ENCODE results near the gene CD46. TPM values are rescaled to one million over a fixed set of nuclear protein-coding genes. Genes with fewer than 3 reads are reported as not detected.

CD46 gene
- total RNA-seq, 2 donors from 2014 or later: 77.5 to 92.0 TPM

DNA sequence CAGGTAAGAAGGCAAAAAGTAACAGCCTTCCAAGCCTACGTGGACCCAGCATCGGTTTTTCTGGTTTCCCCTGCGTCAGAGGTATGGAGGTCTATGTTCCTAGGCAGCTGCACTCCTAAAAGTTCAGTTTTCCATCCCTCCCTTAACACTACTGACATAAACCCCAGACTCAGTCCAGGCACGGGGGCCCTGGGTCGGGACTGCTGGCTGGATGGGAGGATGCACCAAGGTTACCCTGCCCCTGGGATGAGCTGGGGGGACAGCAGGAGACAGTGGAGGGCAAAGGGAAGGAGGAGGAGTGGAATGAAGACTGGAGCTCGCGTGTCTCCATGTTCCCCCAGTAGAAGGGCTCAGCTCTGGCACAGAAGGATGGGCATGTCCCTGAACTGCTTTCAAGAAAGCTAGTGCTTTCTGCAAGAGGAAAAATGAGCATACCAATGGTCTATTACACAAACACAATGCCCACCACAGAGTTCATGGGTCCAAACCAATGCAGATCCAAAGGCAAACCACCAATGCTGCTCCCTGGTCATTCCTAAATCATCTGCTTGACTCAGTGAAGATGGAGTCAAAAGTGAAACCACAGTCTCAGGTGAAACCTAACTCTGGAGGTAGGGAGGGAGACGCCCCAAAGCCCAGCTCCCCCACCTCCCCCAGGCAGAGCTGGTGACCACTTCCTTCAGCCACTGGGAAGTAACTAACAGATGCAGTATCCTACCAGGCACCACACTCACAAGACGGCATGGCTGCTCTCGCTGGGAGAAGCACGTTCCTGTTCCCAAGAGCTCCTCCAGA, 54.9 kb downstream of the CD46 start:
- H3K27ac Mint-ChIP-seq: peak overlapping the region; percentile 84 to 92
- no peak for DNase-seq (ENCODE audit: low spot score in 2 of 2)
- H3K9me3 Mint-ChIP-seq: no peaks in the 10 kb centered on the region
- peak in 1 of 2 donors; percentile 55 for ATAC-seq
- peaks cover 0 to 5% of the 10 kb centered on the region in 2 donors for H3K36me3 Mint-ChIP-seq

DNA sequence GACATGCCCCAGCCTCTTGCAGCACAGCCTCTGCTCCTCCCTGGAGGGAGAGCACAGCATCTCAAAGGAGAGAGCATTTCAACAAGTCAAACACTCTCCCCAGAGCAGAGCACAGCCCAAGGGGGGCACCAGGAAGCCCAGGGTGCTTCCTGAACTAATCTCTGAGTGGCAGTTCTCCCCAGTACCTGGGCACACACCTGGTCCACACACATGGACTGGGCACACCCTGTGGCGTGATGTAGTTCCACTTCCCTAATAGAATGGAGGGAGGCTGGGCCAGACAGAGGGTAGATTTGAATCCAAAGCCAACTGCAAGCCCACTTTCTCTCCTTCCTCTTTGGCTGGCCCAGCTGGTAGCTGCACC, 55.5 kb downstream of the CD46 start:
- ATAC-seq: peak in 1 of 2 donors; percentile 8
- Mint-ChIP-seq H3K9me3 (no peaks in the 10 kb centered on the region), H3K36me3 (peaks cover 0 to 5% of the 10 kb centered on the region in 2 donors), H3K27ac (peak overlapping the region; percentile 81 to 84)
- DNase-seq (ENCODE audit: low spot score in 2 of 2): no peak

- no peaks in the 10 kb centered on the region for H3K9me3 Mint-ChIP-seq
- ATAC-seq (no peak), DNase-seq (ENCODE audit: low spot score in 2 of 2) (no peak)
- H3K36me3 Mint-ChIP-seq: peaks cover 0 to 5% of the 10 kb centered on the region in 2 donors
- peak overlapping the region; percentile 81 to 84 for H3K27ac Mint-ChIP-seq
These were observed 56.0 kb downstream of the CD46 start for GRCh38 chr1:207807690-207808321.

GRCh38 chr1:207808322-207808705, 56.5 kb downstream of the CD46 start:
- no peak for DNase-seq (ENCODE audit: low spot score in 2 of 2)
- H3K36me3 Mint-ChIP-seq: peaks cover 0 to 5% of the 10 kb centered on the region in 2 donors
- H3K9me3 Mint-ChIP-seq: no peaks in the 10 kb centered on the region
- ATAC-seq: no peak
- peak overlapping the region; percentile 17 to 84 for H3K27ac Mint-ChIP-seq

- H3K9me3 Mint-ChIP-seq: no peaks in the 10 kb centered on the region
- peaks cover 0 to 5% of the 10 kb centered on the region in 2 donors for H3K36me3 Mint-ChIP-seq
- DNase-seq (ENCODE audit: low spot score in 2 of 2) (no peak), ATAC-seq (no peak)
- H3K27ac Mint-ChIP-seq: peak overlapping the region; percentile 15 to 41
These were observed 57.2 kb downstream of the CD46 start for GRCh38 chr1:207808911-207809555.

DNA sequence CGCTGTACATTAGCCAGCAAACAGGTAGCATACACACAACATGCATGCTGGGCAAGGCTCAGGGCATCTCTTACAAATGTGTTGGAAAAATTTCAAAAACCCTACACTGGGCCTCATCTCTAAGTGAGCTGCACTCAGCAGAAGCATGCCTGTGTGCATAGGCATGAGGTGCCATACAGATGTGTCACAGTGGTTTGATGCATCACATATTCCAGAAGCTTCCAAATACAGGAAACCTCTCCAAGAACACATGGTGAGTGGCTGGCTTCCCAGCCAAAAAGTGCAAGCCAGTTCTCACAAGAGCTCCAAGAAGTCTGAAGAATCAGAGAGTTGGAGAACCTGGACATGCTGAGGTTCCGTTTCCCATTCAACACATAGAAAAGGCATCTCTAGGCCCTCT, 58.3 kb downstream of the CD46 start:
- DNase-seq (ENCODE audit: low spot score in 2 of 2): no peak
- peak in 1 of 2 donors; percentile 21 for ATAC-seq
- Mint-ChIP-seq H3K36me3 (peaks cover 0 to 11% of the 10 kb centered on the region in 2 donors), H3K9me3 (no peaks in the 10 kb centered on the region), H3K27ac (peak overlapping the region in 1 of 2 donors; percentile 61)

- peak overlapping the region in 1 of 2 donors; percentile 61 for H3K27ac Mint-ChIP-seq
- DNase-seq (ENCODE audit: low spot score in 2 of 2) (no peak), ATAC-seq (no peak)
- no peaks in the 10 kb centered on the region for H3K9me3 Mint-ChIP-seq
- peaks cover 3 to 17% of the 10 kb centered on the region in 2 donors for H3K36me3 Mint-ChIP-seq
These were observed 58.9 kb downstream of the CD46 start for GRCh38 chr1:207810606-207811295.

GRCh38 chr1:207811319-207811718, 59.5 kb downstream of the CD46 start:
- ATAC-seq (no peak), DNase-seq (ENCODE audit: low spot score in 2 of 2) (no peak)
- Mint-ChIP-seq H3K9me3 (no peaks in the 10 kb centered on the region), H3K27ac (peak overlapping the region in 1 of 2 donors; percentile 68), H3K36me3 (peaks cover 7 to 22% of the 10 kb centered on the region in 2 donors)

DNA sequence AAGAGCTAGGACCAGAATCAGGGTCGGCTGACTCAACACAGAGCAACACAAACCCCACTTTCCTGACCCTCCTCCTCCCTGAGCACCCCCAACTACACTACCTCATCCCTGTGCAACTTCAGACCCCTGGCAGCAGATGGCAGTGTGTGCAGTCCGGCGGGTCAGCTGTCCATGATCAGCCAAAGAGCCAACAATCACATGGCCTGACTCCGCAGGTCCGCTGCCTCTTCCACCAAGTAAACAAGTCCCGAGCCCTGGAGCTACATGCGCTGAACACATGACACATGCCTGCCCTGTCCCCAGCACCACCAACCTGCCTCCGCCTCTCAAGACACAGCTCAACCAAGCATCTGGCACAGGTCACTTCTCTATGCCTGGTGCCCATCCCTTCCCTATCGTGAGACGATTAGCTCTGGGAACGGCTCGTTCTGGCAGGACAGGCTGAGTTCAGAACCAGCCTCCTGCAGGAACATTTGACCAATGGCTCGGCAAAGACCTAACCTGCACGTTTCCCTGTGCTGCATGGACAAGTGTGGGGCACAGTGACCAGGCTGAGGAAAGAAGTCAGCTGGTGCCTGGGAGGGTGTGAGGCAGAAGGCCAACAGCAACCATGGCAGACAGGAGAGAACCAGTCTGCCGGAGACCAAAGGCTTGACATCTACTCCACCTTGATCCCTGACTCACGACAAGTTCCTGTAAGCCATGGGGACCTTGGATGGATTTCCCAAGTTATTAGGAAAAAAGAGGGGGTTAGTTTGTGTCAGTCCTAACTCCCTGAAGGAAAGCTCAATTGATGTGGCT, 60.3 kb downstream of the CD46 start:
- DNase-seq (ENCODE audit: low spot score in 2 of 2) (no peak), ATAC-seq (no peak)
- peaks cover 7 to 30% of the 10 kb centered on the region in 2 donors for H3K36me3 Mint-ChIP-seq
- peak overlapping the region; percentile 68 to 85 for H3K27ac Mint-ChIP-seq
- H3K9me3 Mint-ChIP-seq: no peaks in the 10 kb centered on the region

GRCh38 chr1:207812778-207813511, 61.1 kb downstream of the CD46 start:
- DNase-seq (ENCODE audit: low spot score in 2 of 2): no peak
- Mint-ChIP-seq H3K36me3 (peaks cover 7 to 38% of the 10 kb centered on the region in 2 donors), H3K27ac (peak overlapping the region; percentile 52 to 94), H3K9me3 (no peaks in the 10 kb centered on the region)
- no peak for ATAC-seq

GRCh38 chr1:207813512-207813881, 61.6 kb downstream of the CD46 start:
- DNase-seq (ENCODE audit: low spot score in 2 of 2): no peak
- Mint-ChIP-seq H3K36me3 (peaks cover 7 to 34% of the 10 kb centered on the region in 2 donors), H3K9me3 (no peaks in the 10 kb centered on the region), H3K27ac (peak overlapping the region; percentile 52 to 94)
- ATAC-seq: no peak

GRCh38 chr1:207813946-207814345, 62.1 kb downstream of the CD46 start:
- no peak for ATAC-seq

DNA sequence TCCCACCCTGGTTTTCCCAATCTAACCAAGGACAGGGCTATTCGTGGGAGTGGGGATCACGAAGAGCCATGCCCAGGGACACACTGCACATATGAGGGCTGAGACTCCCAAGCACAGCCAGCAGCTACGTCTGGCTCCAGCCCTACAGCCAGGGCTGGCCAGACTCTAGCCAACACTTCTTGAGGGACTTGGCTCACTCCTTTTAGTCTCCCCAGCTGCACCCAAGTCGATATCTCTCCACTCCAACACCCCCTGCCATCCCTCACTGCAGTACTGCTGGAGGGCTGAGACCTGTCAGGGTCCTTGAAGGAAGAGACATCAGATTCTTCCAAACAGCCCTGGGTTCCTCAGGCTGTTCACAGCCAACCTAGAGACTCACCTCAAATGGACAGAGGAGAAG, 62.6 kb downstream of the CD46 start:
- no peak for ATAC-seq
- no peak for DNase-seq (ENCODE audit: low spot score in 2 of 2)
- Mint-ChIP-seq H3K9me3 (no peaks in the 10 kb centered on the region), H3K36me3 (peaks cover 7 to 34% of the 10 kb centered on the region in 2 donors), H3K27ac (peak overlapping the region; percentile 77 to 94)

More at GRCh38 chr1:207813946-207814345, 62.1 kb downstream of the CD46 start:
- Mint-ChIP-seq H3K27ac (peak overlapping the region; percentile 77 to 94), H3K9me3 (no peaks in the 10 kb centered on the region), H3K36me3 (peaks cover 7 to 34% of the 10 kb centered on the region in 2 donors)
- DNase-seq (ENCODE audit: low spot score in 2 of 2): no peak

DNA sequence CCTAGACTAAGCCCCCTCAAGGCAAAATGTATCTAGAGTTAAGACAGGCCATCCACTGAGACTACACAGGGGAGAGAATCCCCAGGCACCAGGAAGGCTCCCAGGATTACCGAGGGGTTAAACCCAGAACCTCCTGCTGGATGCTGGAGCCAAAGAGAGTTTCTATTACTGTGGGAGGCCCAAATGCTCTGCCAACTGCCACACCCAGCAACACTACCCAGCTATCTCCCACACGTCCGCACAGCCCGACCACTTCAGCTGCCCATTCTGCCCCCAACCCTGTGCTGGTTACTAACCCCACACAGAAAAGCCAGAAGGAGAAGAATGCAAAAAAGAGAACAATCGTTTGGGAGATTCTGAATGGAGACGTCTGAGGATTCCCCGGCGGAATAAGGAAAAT, 63.6 kb downstream of the CD46 start:
- DNase-seq (ENCODE audit: low spot score in 2 of 2) (no peak), ATAC-seq (peak in 1 of 2 donors; percentile 12)
- Mint-ChIP-seq H3K27ac (peak overlapping the region; percentile 94 to 98), H3K36me3 (peaks cover 7 to 34% of the 10 kb centered on the region in 2 donors), H3K9me3 (no peaks in the 10 kb centered on the region)

DNA sequence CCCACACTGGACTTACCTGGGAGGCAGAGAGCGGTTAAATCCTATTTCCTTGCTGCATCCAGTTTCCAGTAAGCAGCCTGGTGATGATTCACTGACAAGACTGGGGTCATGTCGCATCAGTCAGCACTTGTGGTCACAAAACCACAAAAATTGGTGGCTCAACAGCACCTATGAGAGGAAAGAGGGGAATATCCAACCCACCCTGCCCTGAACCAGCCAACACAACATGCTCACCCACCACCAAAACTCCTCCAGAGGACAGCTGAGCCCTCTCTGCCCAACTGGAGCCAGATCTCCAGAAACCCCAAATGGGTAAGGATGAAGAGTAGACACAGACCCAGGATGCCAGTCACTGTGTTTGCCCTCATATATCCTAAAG, 64.0 kb downstream of the CD46 start:
- DNase-seq (ENCODE audit: low spot score in 2 of 2): peak; percentile 47 to 72
- H3K36me3 Mint-ChIP-seq: peaks cover 7 to 34% of the 10 kb centered on the region in 2 donors
- peak overlapping the region; percentile 94 to 98 for H3K27ac Mint-ChIP-seq
- H3K9me3 Mint-ChIP-seq: no peaks in the 10 kb centered on the region
- ATAC-seq: peak; percentile 79 to 91

All from activated naive CD4-positive, alpha-beta T cell treated with anti-CD3 and anti-CD28 coated beads, Interleukin-2, amount 50 U/mL, for 72 hours (primary cell).